ENCODE results near the gene MBP.

MBP gene

GRCh38 chr18:77132369-77133050 is at the start of gene MBP:
Gene MBP, minus strand, starts transcription at chr18:77132783. Its CDS starts 27,522 bp downstream, at chr18:77105261.
- peak; percentile 74 to 79 for DNase-seq

GRCh38 chr18:77181950-77182707 is 49.5 kb upstream of the MBP start:
- DNase-seq: no peak

- no peak for DNase-seq
Measured at GRCh38 chr18:77178559-77178958, 46.0 kb upstream of the MBP start.

- DNase-seq: no peak
Measured at GRCh38 chr18:77177009-77177408, 44.4 kb upstream of the MBP start.

GRCh38 chr18:77173275-77174030 is 40.9 kb upstream of the MBP start:
- no peak for DNase-seq

GRCh38 chr18:77170890-77171410 is 38.4 kb upstream of the MBP start:
- DNase-seq: no peak

GRCh38 chr18:77168811-77169311 is 36.3 kb upstream of the MBP start:
- DNase-seq: no peak

- DNase-seq: no peak
Measured at GRCh38 chr18:77167251-77167650, 34.7 kb upstream of the MBP start.

- DNase-seq: no peak
Measured at GRCh38 chr18:77166523-77166922, 33.9 kb upstream of the MBP start.

- DNase-seq: no peak
Measured at GRCh38 chr18:77165503-77166188, 33.1 kb upstream of the MBP start.

- DNase-seq: no peak
Measured at GRCh38 chr18:77164763-77165485, 32.3 kb upstream of the MBP start.

GRCh38 chr18:77164026-77164425 is 31.4 kb upstream of the MBP start:
- DNase-seq: no peak

GRCh38 chr18:77162580-77162979 is 30.0 kb upstream of the MBP start:
- no peak for DNase-seq

GRCh38 chr18:77161961-77162360 is 29.4 kb upstream of the MBP start:
- DNase-seq: no peak

GRCh38 chr18:77161383-77161782 is 28.8 kb upstream of the MBP start:
- DNase-seq: no peak

GRCh38 chr18:77160515-77160914 is 27.9 kb upstream of the MBP start:
- no peak for DNase-seq

- no peak for DNase-seq
Measured at GRCh38 chr18:77157312-77157711, 24.7 kb upstream of the MBP start.

- no peak for DNase-seq
Measured at GRCh38 chr18:77155031-77155430, 22.4 kb upstream of the MBP start.

- no peak for DNase-seq
Measured at GRCh38 chr18:77153404-77153803, 20.8 kb upstream of the MBP start.

GRCh38 chr18:77151772-77152520 is 19.4 kb upstream of the MBP start:
- DNase-seq: no peak

Data from activated T-cell treated with anti-CD3 and anti-CD28 coated beads, Interleukin-2, amount 50 U/mL, for 48 hours (primary cell).